Kidney (tissue), 14 donors: ENCODE data around the gene AK9. TPM values are rescaled to one million over a fixed set of nuclear protein-coding genes. Genes with fewer than 3 reads are reported as not detected.
A peak's percentile ranks its signal among the peaks of the same experiment; 100 is the strongest.

Experiments
- DNase-seq, 5 donors: peaks; one replicate each; pipeline ENCODE4 v3.0.0-alpha.2; 2013 to 2020
- FAIRE-seq: peaks from 2 replicates; lab custom pipeline; 2012; peaks lifted over from hg19 to GRCh38; lab: Jason Lieb, UNC
- H3K27ac ChIP-seq, 2 donors: one replicate each; pipeline ENCODE4 v1.7.0; 2013; ENCODE audit warnings: low read depth in 2 of 2, low read length in 2 of 2, inconsistent platforms in 1 of 2
- H3K27me3 ChIP-seq: one replicate; pipeline ENCODE4 v1.7.1; 2013; ENCODE audit warnings: low read length, inconsistent platforms; ENCODE audit not compliant: control insufficient read depth, insufficient read depth
- H3K36me3 ChIP-seq, 3 donors: one replicate each; pipeline versions ENCODE4 v1.7.0 to v1.7.1; 2013; ENCODE audit warnings: low read length in 3 of 3, control low read depth in 1 of 3, inconsistent platforms in 1 of 3; ENCODE audit not compliant: insufficient read depth in 3 of 3, control insufficient read depth in 2 of 3
- H3K4me1 ChIP-seq, 3 donors: one replicate each; pipeline versions ENCODE4 v1.7.0 to v1.7.1; 2013; ENCODE audit warnings: low read length in 3 of 3, inconsistent platforms in 1 of 3, low read depth in 1 of 3; ENCODE audit not compliant: control insufficient read depth in 2 of 3, insufficient read depth in 2 of 3
- H3K4me3 ChIP-seq, 3 donors: one replicate each; pipeline versions ENCODE4 v1.7.0 to v1.8.1; 2013; ENCODE audit warnings: low read length in 3 of 3, control low read depth in 1 of 3, inconsistent platforms in 1 of 3
- H3K9ac ChIP-seq, 3 donors: one replicate each; pipeline versions ENCODE4 v1.7.0 to v1.7.1; 2013; ENCODE audit warnings: low read length in 3 of 3, control low read depth in 1 of 3, inconsistent platforms in 1 of 3
- H3K9me3 ChIP-seq, 3 donors: one replicate each; pipeline versions ENCODE4 v1.7.0 to v1.7.1; 2013; ENCODE audit warnings: low read length in 3 of 3, control low read depth in 1 of 3, inconsistent platforms in 1 of 3; ENCODE audit not compliant: control insufficient read depth in 2 of 3, insufficient read depth in 1 of 3
- CTCF ChIP-seq: IDR thresholded peaks from 3 replicates; pipeline ENCODE4 v1.5.1; 2012; ENCODE audit warnings: mild to moderate bottlenecking, moderate library complexity, borderline replicate concordance; ENCODE audit not compliant: insufficient read depth; ENCODE audit errors: extremely low read depth
- intact Hi-C: fragments of 100-400 bp; cut with DNase I; formaldehyde crosslinking; loops from one replicate; pipeline ENCODE4 v1.11.1; 2022
- polyA plus RNA-seq: library from polyadenylated mRNA; stranded (reverse); fragments of 350-450 nt; fragmentation: Illumina TruSeq; extraction: RNeasy Lipid Tissue Mini Kit (QIAGEN cat#74804); gene quantifications from one replicate; pipeline ENCODE4 v1.2.3, GENCODE V29; 2014; ENCODE audit warnings: low read depth, low replicate concordance; ENCODE audit not compliant: insufficient read depth
- total RNA-seq: library from RNA; stranded (reverse); fragmentation: NEBNext Ultra II Directional; extraction: Animal tissue kit (Norgen Biotek cat#: 25700); gene quantifications from one replicate; pipeline ENCODE4 v1.2.1, GENCODE V29; 2021
- donor health status: control.
- donor health status: control.
- donor health status: control.
- donor health status: control.
- donor health status: control.
- donor health status: DM: yes; HTN: yes; CAD: no.
- donor health status: Normal renal cell carcinoma (clear cell type).

AK9 gene
- total and polyA plus RNA-seq, 2 donors from 2014 or later: 4.6 to 10.9 TPM

GRCh38 chr6:109458774-109459531 lies 232.0 kb downstream of the AK9 start:
- Histone ChIP-seq H3K36me3 (peaks cover 0 to 5% (median 2%) of the 10 kb centered on the region in 3 donors), H3K9ac (no peak overlapping the region), H3K27me3 (no peaks in the 10 kb centered on the region), H3K9me3 (no peaks in the 10 kb centered on the region), H3K4me1 (peaks cover 0 to 15% (median 11%) of the 10 kb centered on the region in 3 donors), H3K4me3 (no peak overlapping the region), H3K27ac (no peak overlapping the region)
- DNase-seq (no peak), FAIRE-seq (no peak)
- TF ChIP-seq CTCF: no peak
- intact Hi-C loops: no loop called here

- no peak for DNase-seq
These were observed 233.4 kb downstream of the AK9 start for GRCh38 chr6:109457562-109457996.

GRCh38 chr6:109456710-109457561 lies 234.1 kb downstream of the AK9 start:
- TF ChIP-seq CTCF: no peak
- H3K9ac ChIP-seq: no peak overlapping the region
- H3K4me3 ChIP-seq: peak overlapping the region in 2 of 3 donors; percentile 19 to 67
- FAIRE-seq: no peak
- H3K27me3 ChIP-seq: no peaks in the 10 kb centered on the region
- H3K27ac ChIP-seq: peak overlapping the region; percentile 3 to 38
- no peak for DNase-seq
- intact Hi-C loops: no loop called here
- peaks cover 0 to 2% (median 2%) of the 10 kb centered on the region in 3 donors for H3K36me3 ChIP-seq
- H3K4me1 ChIP-seq: peaks cover 0 to 15% (median 11%) of the 10 kb centered on the region in 3 donors
- no peaks in the 10 kb centered on the region for H3K9me3 ChIP-seq

More at GRCh38 chr6:109457562-109457996, 233.4 kb downstream of the AK9 start:
- peak overlapping the region; percentile 3 to 38 for H3K27ac ChIP-seq
- H3K4me3 ChIP-seq: no peak overlapping the region
- H3K27me3 ChIP-seq: no peaks in the 10 kb centered on the region
- peaks cover 0 to 5% (median 2%) of the 10 kb centered on the region in 3 donors for H3K36me3 ChIP-seq
- peaks cover 0 to 15% (median 11%) of the 10 kb centered on the region in 3 donors for H3K4me1 ChIP-seq
- H3K9me3 ChIP-seq: no peaks in the 10 kb centered on the region
- intact Hi-C loops: no loop called here
- no peak for TF ChIP-seq CTCF
- no peak for FAIRE-seq
- no peak overlapping the region for H3K9ac ChIP-seq
